Esophagus squamous epithelium (tissue), 5 donors: ENCODE measurements around the gene RBM46. TPM values are rescaled to one million over a fixed set of nuclear protein-coding genes. Genes with fewer than 3 reads are reported as not detected.

ENCODE experiments used
- DNase-seq: peaks from one replicate; lab custom pipeline; 2025; lab: John Stamatoyannopoulos, UW
- H3K27ac ChIP-seq, 4 donors: fragments of 200-600 bp; sonication (generic); one replicate each; pipeline ENCODE4 v1.5.1; 2016 to 2019; ENCODE audit warnings: mild to moderate bottlenecking in 1 of 4
- H3K27me3 ChIP-seq, 4 donors: fragments of 200-600 bp; sonication (generic); 1 replicate in 3 of 4; 2 replicates in 1 of 4; pipeline versions ENCODE4 v1.5.1 to v1.6.0; 2017 to 2021; ENCODE audit warnings: antibody characterized with exemption in 1 of 4
- H3K36me3 ChIP-seq, 3 donors: fragments of 200-600 bp; sonication (generic); one replicate each; pipeline ENCODE4 v1.5.1; 2016 to 2019
- H3K4me1 ChIP-seq, 3 donors: fragments of 200-600 bp; sonication (generic); one replicate each; pipeline ENCODE4 v1.5.1; 2017 to 2019
- H3K4me3 ChIP-seq, 4 donors: fragments of 200-600 bp; sonication (generic); 1 replicate in 3 of 4; 2 replicates in 1 of 4; pipeline ENCODE4 v1.5.1; 2016 to 2019; ENCODE audit warnings: mild to moderate bottlenecking in 2 of 4, moderate library complexity in 1 of 4
- H3K9me3 ChIP-seq, 3 donors: fragments of 200-600 bp; sonication (generic); one replicate each; pipeline ENCODE4 v1.5.1; 2016 to 2019
- CTCF ChIP-seq, 6 experiments: fragments of 450-650 bp in 4 of 6; fragments of 200-600 bp in 2 of 6; sonication (generic) in 2 of 6; IDR thresholded peaks; one replicate each; pipeline ENCODE4 v1.5.1; 2016 to 2019; ENCODE audit warnings: antibody characterized with exemption in 6 of 6, mild to moderate bottlenecking in 4 of 6, moderate library complexity in 4 of 6
- POLR2A ChIP-seq, 4 donors: fragments of 450-650 bp; IDR thresholded peaks; one replicate each; pipeline ENCODE4 v1.6.1; 2017; ENCODE audit warnings: antibody characterized with exemption in 4 of 4, mild to moderate bottlenecking in 4 of 4, moderate library complexity in 3 of 4
- WGBS, 2 donors: methylation state at CpG; one replicate each; pipeline ENCODE4 v1.1.5; 2018; 5-methylcytosine and 5-hydroxymethylcytosine counted together
- intact Hi-C: fragments of 100-400 bp; cut with DNase I; formaldehyde crosslinking; loops from one replicate; pipeline ENCODE4 v1.15.0; 2022
- total RNA-seq, 4 donors: library from RNA; depleted of rRNA; stranded (reverse); fragments of >200 nt; gene quantifications; one replicate each; pipeline ENCODE4 v1.1.0, GENCODE V29; 2016
- donor health status: DM: yes; HTN: yes; CAD: no.

RBM46 gene
- not detected for total RNA-seq

- TF ChIP-seq CTCF (IDR thresholded peaks at IDR 0.05) (no peak), POLR2A (IDR thresholded peaks at IDR 0.05) (no peak)
- Histone ChIP-seq H3K27me3 (peaks cover 0 to 15% (median 0%) of the 10 kb centered on the region in 4 donors), H3K36me3 (no peaks in the 10 kb centered on the region), H3K4me1 (no peaks in the 10 kb centered on the region), H3K4me3 (no peak within 1 kb of the TSS), H3K27ac (no peak within 1 kb of the TSS), H3K9me3 (no peaks in the 10 kb centered on the region)
- no peak for DNase-seq
- WGBS, 2 donors, result 62 to 73% methylated on average over 15 to 57 of the region's 76 CpGs
- intact Hi-C loops, result no loop called here
Measured at GRCh38 chr4:154781126-154781982, at the start of gene RBM46. RBM46 (plus strand) TSS chr4:154781272; CDS start chr4:154796753, 15,481 bp downstream.

GRCh38 chr4:154731756-154732155, 49.3 kb upstream of the RBM46 start:
- Histone ChIP-seq H3K36me3 (no peaks in the 10 kb centered on the region), H3K4me1 (no peaks in the 10 kb centered on the region), H3K4me3 (no peak overlapping the region), H3K27me3 (no peaks in the 10 kb centered on the region), H3K27ac (no peak overlapping the region), H3K9me3 (no peaks in the 10 kb centered on the region)
- TF ChIP-seq POLR2A (IDR thresholded peaks at IDR 0.05), result no peak
- no peak for TF ChIP-seq CTCF (IDR thresholded peaks at IDR 0.05)
- no peak for DNase-seq
- intact Hi-C loops, result no loop called here

- intact Hi-C loops, result no loop called here
- no peaks in the 10 kb centered on the region for H3K36me3 ChIP-seq
- whole genome bisulfite sequencing, 2 donors, result 32 to 50% methylated on average over 4 of the region's 4 CpGs
- H3K4me1 ChIP-seq, result no peaks in the 10 kb centered on the region
- DNase-seq, result no peak
- no peak overlapping the region for H3K4me3 ChIP-seq
- H3K9me3 ChIP-seq, result no peaks in the 10 kb centered on the region
- TF ChIP-seq POLR2A (IDR thresholded peaks at IDR 0.05) (no peak), CTCF (IDR thresholded peaks at IDR 0.05) (no peak)
- H3K27me3 ChIP-seq, result no peaks in the 10 kb centered on the region
- no peak overlapping the region for H3K27ac ChIP-seq
Measured at GRCh38 chr4:154732669-154733068, 48.4 kb upstream of the RBM46 start.

GRCh38 chr4:154736770-154737169, 44.3 kb upstream of the RBM46 start:
- Histone ChIP-seq H3K36me3 (no peaks in the 10 kb centered on the region), H3K9me3 (no peaks in the 10 kb centered on the region), H3K27me3 (peaks cover 0 to 19% (median 0%) of the 10 kb centered on the region in 4 donors), H3K4me3 (no peak overlapping the region), H3K27ac (no peak overlapping the region), H3K4me1 (peaks cover 0 to 6% (median 0%) of the 10 kb centered on the region in 3 donors)
- 52 to 90% methylated on average over 1 of the region's 1 CpG for WGBS, 2 donors
- intact Hi-C loops, result no loop called here
- TF ChIP-seq POLR2A (IDR thresholded peaks at IDR 0.05) (no peak), CTCF (IDR thresholded peaks at IDR 0.05) (no peak)
- no peak for DNase-seq

GRCh38 chr4:154738426-154738825, 42.6 kb upstream of the RBM46 start:
- Histone ChIP-seq H3K27ac (no peak overlapping the region), H3K36me3 (no peaks in the 10 kb centered on the region), H3K4me1 (peaks cover 8 to 23% (median 12%) of the 10 kb centered on the region in 3 donors), H3K27me3 (peaks cover 0 to 36% (median 7%) of the 10 kb centered on the region in 4 donors), H3K9me3 (no peaks in the 10 kb centered on the region), H3K4me3 (no peak overlapping the region)
- intact Hi-C loops, result no loop called here
- no peak for DNase-seq
- WGBS, 2 donors, result 10% methylated on average over 2 of the region's 2 CpGs
- TF ChIP-seq POLR2A (IDR thresholded peaks at IDR 0.05), result no peak
